Pulmonary artery endothelial cell (primary cell): Measurements from ENCODE around the gene TMA7. TPM values are rescaled to one million over a fixed set of nuclear protein-coding genes. Genes with fewer than 3 reads are reported as not detected.
"Not testable (repeated sequence)": the region's sequence is repeated elsewhere in the genome, so short reads cannot be mapped to it uniquely, and the experiment has no call there.

Experiments
- DNase-seq: peaks from one replicate; pipeline ENCODE4 v3.0.0-alpha.2; 2011; ENCODE audit warnings: low read depth, low spot score
- total RNA-seq: library from RNA; depleted of rRNA; stranded (reverse); fragments of >200 nt; gene quantifications from 2 replicates; pipeline ENCODE4 v1.2.3, GENCODE V29; 2014

Gene TMA7
- total RNA-seq, 1 donor from 2014 or later, result 270 TPM

GRCh38 chr3:48435774-48436476, 4.1 kb upstream of the TMA7 start:
- peak; percentile 37 for DNase-seq

DNA sequence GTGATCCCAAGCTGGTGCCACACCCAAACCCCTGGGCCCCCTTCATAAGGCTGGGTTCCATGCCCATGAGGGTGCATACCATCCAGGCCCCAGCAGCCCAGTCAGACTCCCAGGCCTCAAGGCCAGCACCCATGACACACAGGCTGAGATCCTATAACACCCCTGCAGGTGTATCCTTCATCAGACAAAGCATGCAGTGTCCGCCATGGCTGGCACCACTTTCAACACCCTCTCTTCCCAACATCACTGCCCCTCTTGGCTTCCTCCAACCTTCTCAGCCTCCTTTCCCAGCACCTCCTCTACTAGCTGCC, 3.6 kb upstream of the TMA7 start:
- no peak for DNase-seq

DNA sequence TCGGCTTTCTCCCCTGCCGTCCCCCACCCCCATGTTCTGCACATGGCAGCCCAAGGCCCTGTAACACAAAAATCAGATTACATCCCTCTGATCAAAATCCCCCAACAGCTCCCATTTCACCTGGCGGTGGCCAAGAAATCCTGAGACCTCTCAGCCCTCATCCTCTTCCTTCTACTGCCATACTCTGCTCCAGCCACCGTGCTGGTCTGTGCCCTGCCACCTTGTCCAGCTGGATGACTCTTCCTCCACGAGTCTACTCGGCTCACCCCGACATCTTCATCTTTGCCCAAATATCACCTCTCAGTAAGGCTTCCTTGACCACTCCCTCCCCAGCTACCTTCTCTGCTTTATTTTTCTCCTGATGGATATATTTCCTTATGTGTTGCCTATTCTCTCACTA, 3.2 kb upstream of the TMA7 start:
- no peak for DNase-seq

DNA sequence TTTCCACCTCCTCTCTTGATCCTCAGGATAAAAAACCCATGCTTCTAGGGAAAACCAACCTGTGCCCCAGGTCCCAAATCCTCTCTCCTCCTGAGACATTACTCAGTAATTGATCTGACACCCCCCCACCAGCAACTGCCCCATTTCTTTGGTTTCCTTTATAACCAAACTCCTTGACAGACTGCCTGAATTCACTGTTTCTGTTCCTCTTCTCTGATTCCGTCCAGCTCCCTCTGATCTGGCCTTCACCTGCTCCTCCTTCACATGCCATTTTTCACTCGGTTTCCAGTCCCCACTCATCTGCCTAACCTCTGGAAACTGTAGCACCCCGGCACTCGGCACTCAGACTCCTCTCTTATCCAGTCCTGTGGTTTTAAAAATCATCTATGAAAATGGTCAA, 2.2 kb upstream of the TMA7 start:
- DNase-seq, result no peak

- DNase-seq, result no peak
These were observed 517 bp downstream of the TMA7 start for GRCh38 chr3:48440590-48440958.

DNA sequence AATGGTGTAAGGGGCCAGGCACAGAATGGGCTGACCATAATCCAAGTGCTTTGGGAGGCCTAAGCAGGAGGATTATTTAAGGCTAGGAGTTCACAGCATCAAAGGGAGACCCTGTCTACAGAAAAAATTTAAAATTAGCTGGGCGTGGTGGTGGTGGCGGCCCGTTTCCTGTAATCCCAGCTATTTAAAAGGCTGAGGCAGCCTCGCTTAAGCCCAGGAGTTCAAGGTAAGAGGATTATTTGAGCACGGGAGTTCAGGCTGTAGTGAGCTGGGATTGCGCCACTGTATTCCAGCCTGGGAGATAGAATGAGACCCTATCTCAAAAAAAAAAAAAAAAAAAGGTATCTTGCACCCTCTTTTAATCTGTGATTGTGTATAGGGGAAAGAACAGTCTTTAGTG, 1.9 kb downstream of the TMA7 start:
- no peak for DNase-seq

DNA sequence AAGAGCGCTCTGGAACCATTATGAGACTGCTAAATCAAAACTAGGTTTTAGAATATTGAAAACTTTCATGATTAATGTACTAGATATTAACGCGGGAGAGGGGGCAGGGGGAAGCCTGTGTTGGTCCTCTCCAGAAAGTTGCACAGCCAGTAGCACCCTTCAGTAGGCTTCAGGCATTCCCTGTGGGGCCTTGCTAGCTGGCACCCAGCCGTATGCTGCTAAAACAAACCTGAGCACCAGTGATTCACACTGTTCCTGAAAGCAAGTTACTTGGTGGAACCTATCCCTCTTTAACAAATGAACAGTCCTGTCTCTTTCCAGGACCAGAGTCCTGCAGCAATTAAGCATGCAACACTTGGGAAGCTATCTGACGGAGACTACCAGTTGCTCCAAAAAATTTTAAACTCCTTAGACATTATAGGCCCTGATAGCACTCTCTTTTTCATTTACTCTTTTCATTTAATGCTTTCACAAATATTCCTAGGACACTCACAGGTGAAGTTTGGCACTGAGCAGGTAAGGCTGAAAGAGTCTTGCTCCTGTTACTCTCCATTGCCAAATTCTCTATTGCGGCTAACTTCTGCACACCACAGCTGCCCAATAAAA, 5.3 kb downstream of the TMA7 start:
- DNase-seq, result no peak

DNA sequence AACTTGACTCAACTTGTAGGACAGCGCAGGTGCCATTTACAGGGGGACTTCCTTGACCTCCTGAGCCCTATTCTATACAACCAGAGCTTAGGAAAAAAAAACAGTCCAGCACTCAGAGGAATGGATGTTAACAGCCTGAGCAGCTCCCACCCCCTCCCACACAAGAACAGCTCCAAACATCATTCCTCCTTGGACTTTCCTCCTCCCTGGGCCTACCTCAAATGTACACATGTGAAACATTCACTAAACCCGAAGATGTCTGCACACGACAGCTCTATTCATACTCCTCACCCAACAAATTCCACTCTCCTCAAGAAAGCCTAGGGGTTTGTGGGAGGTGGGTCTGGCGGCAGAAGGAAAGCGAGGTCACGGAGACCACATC, 6.0 kb downstream of the TMA7 start:
- no peak for DNase-seq

DNA sequence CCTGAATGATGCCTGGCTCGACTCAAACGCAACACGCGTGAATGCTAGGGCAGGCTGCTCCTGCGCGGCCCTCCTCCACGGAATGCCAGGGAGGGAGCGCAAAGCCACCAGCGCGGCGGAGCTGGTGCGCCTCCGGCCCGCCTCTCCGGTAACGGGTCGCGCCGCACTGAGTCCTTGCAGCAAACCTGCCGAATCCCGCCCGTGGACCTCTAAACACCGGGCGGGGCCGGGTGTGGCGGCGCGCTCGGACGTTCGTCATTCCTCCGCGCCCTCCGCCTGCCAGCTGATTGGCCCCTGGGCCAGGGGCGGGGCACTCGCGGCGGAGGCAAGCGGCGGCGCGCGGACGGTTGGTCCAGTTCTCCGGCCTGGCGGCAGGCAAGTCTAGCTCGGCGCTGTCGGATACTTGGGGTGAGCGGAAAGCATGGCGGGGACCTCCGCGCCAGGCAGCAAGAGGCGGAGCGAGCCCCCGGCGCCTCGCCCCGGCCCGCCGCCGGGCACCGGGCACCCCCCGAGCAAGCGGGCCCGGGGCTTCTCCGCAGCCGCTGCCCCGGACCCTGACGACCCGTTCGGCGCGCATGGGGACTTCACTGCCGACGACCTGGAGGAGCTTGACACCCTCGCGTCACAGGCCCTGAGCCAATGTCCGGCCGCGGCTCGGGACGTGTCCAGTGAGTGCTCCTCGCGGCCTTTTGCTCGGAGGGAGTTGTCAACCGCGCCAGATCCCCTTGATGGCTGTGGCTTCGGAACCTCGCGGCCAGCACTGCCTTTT, 6.6 kb downstream of the TMA7 start, which contains the start of gene ATRIP:
TSS of gene ATRIP (plus strand) at position 313 of the 769 bp plus-strand sequence. CDS start at position 422, 109 bp downstream.
- DNase-seq, result peak; percentile 32

- no peak for DNase-seq
These were observed 11.2 kb downstream of the TMA7 start for GRCh38 chr3:48451270-48451669.

GRCh38 chr3:48456456-48456855, 16.4 kb downstream of the TMA7 start:
- DNase-seq, result no peak

- no peak for DNase-seq
These were observed 19.3 kb downstream of the TMA7 start for GRCh38 chr3:48459331-48459730.

DNA sequence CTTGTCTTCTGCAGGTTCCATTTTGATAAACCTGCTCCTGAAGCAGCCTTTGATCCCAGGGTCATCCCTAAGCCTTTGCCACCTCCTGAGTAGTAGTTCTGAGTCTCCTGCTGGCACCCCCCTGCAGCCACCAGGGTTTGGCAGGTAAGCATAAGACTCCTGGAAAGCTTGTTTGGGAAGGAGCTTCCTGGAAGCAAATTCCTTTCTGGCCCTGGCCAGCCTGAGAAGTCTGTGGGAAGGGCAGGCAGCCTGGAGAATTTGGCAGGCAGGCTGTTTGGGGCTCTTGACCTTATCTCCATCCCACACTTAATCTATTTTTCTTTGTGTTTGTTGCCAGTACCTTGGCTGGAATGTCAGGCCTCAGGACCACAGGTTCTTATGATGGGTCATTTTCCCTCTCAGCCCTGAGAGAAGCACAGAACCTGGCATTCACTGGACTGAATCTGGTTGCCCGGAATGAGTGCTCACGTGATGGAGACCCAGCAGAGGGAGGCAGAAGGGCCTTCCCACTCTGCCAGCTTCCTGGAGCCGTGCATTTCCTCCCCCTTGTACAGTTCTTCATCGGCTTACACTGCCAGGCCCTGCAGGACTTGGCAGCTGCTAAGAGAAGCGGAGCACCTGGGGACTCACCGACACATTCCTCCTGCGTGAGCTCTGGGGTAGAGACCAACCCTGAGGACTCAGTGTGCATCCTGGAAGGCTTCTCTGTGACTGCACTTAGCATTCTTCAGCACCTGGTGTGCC, 19.9 kb downstream of the TMA7 start:
- DNase-seq, result no peak

GRCh38 chr3:48460517-48460902, 20.5 kb downstream of the TMA7 start:
- DNase-seq, result no peak

- not testable (repeated sequence) for DNase-seq
These were observed 21.7 kb downstream of the TMA7 start for GRCh38 chr3:48461767-48462166.

DNA sequence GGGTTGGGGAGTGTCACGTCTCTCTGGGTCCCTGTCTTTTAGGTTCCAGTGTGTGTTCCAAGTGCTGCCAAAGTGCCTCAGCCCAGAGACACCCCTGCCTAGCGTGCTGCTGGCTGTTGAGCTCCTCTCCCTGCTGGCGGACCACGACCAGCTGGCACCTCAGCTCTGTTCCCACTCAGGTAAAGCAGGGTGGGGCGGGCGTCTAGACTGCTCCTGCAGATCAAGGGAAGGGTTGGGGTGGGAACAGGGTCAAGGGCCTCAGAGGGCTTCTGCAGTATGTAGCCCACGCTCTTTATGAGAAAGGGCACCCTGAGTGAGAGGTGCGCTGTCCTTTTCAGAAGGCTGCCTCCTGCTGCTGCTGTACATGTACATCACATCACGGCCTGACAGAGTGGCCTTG, 23.6 kb downstream of the TMA7 start:
- no peak for DNase-seq

DNA sequence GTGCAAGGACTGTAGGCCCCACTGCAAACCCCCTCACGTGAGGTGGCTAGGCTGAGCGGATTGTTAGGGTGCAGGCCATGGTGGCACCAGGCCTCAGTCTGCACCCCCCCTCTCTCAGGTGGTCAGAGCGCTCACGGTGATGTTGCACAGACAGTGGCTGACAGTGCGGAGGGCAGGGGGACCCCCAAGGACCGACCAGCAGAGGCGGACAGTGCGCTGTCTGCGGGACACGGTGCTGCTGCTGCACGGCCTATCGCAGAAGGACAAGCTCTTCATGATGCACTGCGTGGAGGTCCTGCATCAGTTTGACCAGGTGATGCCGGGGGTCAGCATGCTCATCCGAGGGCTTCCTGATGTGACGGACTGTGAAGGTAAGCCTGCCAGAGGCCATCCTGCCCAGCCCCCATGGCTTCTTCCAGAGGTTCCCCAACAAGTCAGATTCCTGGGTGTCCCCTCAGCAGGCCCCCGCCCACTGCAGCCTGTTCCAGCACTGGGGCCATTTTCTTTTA, 24.7 kb downstream of the TMA7 start:
- no peak for DNase-seq

- no peak for DNase-seq
These were observed 25.1 kb downstream of the TMA7 start for GRCh38 chr3:48465237-48465530.

- DNase-seq, result peak; percentile 100
These were observed 25.7 kb downstream of the TMA7 start for GRCh38 chr3:48465531-48466378.

DNA sequence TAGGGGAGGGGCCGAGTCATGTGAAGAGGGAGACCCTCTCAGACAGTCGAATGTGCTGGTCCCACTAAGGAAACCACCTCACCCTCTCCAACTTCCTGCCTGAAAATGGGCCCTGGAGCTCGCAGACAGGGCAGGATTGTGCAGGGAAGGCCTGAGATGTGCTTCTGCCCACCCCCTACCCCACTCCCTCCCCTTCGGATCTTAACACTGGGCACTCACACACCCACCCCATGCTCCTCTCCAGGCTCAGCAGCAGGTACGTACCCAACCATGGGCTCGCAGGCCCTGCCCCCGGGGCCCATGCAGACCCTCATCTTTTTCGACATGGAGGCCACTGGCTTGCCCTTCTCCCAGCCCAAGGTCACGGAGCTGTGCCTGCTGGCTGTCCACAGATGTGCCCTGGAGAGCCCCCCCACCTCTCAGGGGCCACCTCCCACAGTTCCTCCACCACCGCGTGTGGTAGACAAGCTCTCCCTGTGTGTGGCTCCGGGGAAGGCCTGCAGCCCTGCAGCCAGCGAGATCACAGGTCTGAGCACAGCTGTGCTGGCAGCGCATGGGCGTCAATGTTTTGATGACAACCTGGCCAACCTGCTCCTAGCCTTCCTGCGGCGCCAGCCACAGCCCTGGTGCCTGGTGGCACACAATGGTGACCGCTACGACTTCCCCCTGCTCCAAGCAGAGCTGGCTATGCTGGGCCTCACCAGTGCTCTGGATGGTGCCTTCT, 26.5 kb downstream of the TMA7 start:
- DNase-seq, result no peak

- DNase-seq, result no peak
These were observed 27.0 kb downstream of the TMA7 start for GRCh38 chr3:48467110-48467454.
